GM18505 (cell line): Measurements from ENCODE around the gene KLHDC8A.
"Not testable (repeated sequence)": the region's sequence is repeated elsewhere in the genome, so short reads cannot be mapped to it uniquely, and the experiment has no call there.

ENCODE experiments used
- ATAC-seq: cut with Tn5 transposase; IDR thresholded peaks from one replicate; pipeline ENCODE4 v1.9.1; 2021; ENCODE audit not compliant: unreplicated experiment
- POLR2A ChIP-seq: IDR thresholded peaks from 4 replicates; pipeline ENCODE4 v1.6.1; 2011; ENCODE audit warnings: borderline replicate concordance; ENCODE audit not compliant: insufficient read depth, insufficient read length; ENCODE audit errors: extremely low read depth

Gene KLHDC8A

GRCh38 chr1:205356440-205357139, at the start of gene KLHDC8A:
Gene KLHDC8A (minus strand): TSS chr1:205356922. CDS start chr1:205343604, 13,318 bp downstream.
- ATAC-seq = no peak
- no peak for TF ChIP-seq POLR2A

- not testable (repeated sequence) for ATAC-seq
These were observed 49.5 kb upstream of the KLHDC8A start for GRCh38 chr1:205406252-205406651.

GRCh38 chr1:205404484-205404883, 47.8 kb upstream of the KLHDC8A start:
- ATAC-seq = not testable (repeated sequence)

GRCh38 chr1:205398586-205398985, 41.9 kb upstream of the KLHDC8A start:
- TF ChIP-seq POLR2A = no peak
- no peak for ATAC-seq

- ATAC-seq = no peak
- no peak for TF ChIP-seq POLR2A
These were observed 40.4 kb upstream of the KLHDC8A start for GRCh38 chr1:205396967-205397616.

- no peak for TF ChIP-seq POLR2A
- ATAC-seq = no peak
These were observed 38.9 kb upstream of the KLHDC8A start for GRCh38 chr1:205395616-205396015.

GRCh38 chr1:205392650-205393049, 35.9 kb upstream of the KLHDC8A start:
- no peak for TF ChIP-seq POLR2A
- ATAC-seq = no peak

GRCh38 chr1:205391386-205391785, 34.7 kb upstream of the KLHDC8A start:
- ATAC-seq = no peak
- no peak for TF ChIP-seq POLR2A

GRCh38 chr1:205387845-205388244, 31.1 kb upstream of the KLHDC8A start:
- no peak for TF ChIP-seq POLR2A
- ATAC-seq = no peak

- not testable (repeated sequence) for ATAC-seq
These were observed 26.3 kb upstream of the KLHDC8A start for GRCh38 chr1:205382990-205383389.

- no peak for ATAC-seq
- TF ChIP-seq POLR2A = no peak
These were observed 25.8 kb upstream of the KLHDC8A start for GRCh38 chr1:205382561-205382960.

GRCh38 chr1:205381305-205381704, 24.6 kb upstream of the KLHDC8A start:
- TF ChIP-seq POLR2A = no peak

GRCh38 chr1:205380882-205381281, 24.2 kb upstream of the KLHDC8A start:
- no peak for TF ChIP-seq POLR2A
- ATAC-seq = no peak

More at GRCh38 chr1:205381305-205381704, 24.6 kb upstream of the KLHDC8A start:
- ATAC-seq = no peak

GRCh38 chr1:205379056-205379455, 22.3 kb upstream of the KLHDC8A start:
- no peak for ATAC-seq
- no peak for TF ChIP-seq POLR2A
